Measurements from ENCODE around the gene KRR1.

- no peak for TF ChIP-seq CTCF (IDR thresholded peaks at IDR 0.05 in 4 of 5, conservative IDR thresholded peaks at IDR 0.05 in 1 of 5)
- TF ChIP-seq POLR2A (IDR thresholded peaks at IDR 0.05), result no peak
Measured at GRCh38 chr12:75551477-75551876, 40.1 kb upstream of the KRR1 start.

All from gastrocnemius medialis (tissue), 4 donors.